Measurements from ENCODE around the gene CCDC90B.

The CCDC90B gene

GRCh38 chr11:83285771-83286528, at the start of gene CCDC90B (continued):
- TF ChIP-seq ZNF623 (tag by site-specific recombination; IDR thresholded peaks at IDR 0.05), result 0 out of 2 replicates have a peak, but pooled peaks have one; percentile 9
- no peak for TF ChIP-seq ZFP3 (tag by site-specific recombination; IDR thresholded peaks at IDR 0.05; ENCODE audit: low read depth)
- peak; percentile 84 for TF ChIP-seq PATZ1 (tag by site-specific recombination; IDR thresholded peaks at IDR 0.05)
- no peak for TF ChIP-seq ZNF701 (tag by site-specific recombination; IDR thresholded peaks at IDR 0.05)
- peak; percentile 88 for TF ChIP-seq ZNF341 (tag by site-specific recombination; IDR thresholded peaks at IDR 0.05; ENCODE audit: low read depth)
- TF ChIP-seq ZIC2 (tag by site-specific recombination; IDR thresholded peaks at IDR 0.05), result peak; percentile 22; the same call in 1 of the 2 replicates
- 0 out of 2 replicates have a peak, but pooled peaks have one; percentile 14 for TF ChIP-seq REST (tag by site-specific recombination; IDR thresholded peaks at IDR 0.05)
- no peak for TF ChIP-seq ZNF544 (tag by site-specific recombination; IDR thresholded peaks at IDR 0.05)
- TF ChIP-seq ZNF518A (tag by site-specific recombination; conservative IDR thresholded peaks at IDR 0.05; ENCODE audit: low read depth), result no peak
- no peak for TF ChIP-seq WT1 (tag by site-specific recombination; IDR thresholded peaks at IDR 0.05)
- TF ChIP-seq IKZF3 (tag by site-specific recombination; IDR thresholded peaks at IDR 0.05), result no peak
- TF ChIP-seq ZBTB20 (tag by site-specific recombination; IDR thresholded peaks at IDR 0.05), result peak; percentile 80; the same call in 1 of the 2 replicates
- no peak for TF ChIP-seq BCL11B (tag by site-specific recombination; IDR thresholded peaks at IDR 0.05; ENCODE audit: low read depth)
- TF ChIP-seq ZNF26 (tag by site-specific recombination; IDR thresholded peaks at IDR 0.05), result no peak
- no peak; the same call in 1 of the 2 replicates for TF ChIP-seq HIC1 (tag by site-specific recombination; IDR thresholded peaks at IDR 0.05)
- no peak for TF ChIP-seq ZNF529 (tag by site-specific recombination; IDR thresholded peaks at IDR 0.05; ENCODE audit: insufficient replicate concordance)
- TF ChIP-seq ZFP37 (tag by site-specific recombination; IDR thresholded peaks at IDR 0.05), result peak; percentile 83

All from HEK293 (cell line).